Gastrocnemius medialis (tissue), 4 donors: Measurements from ENCODE around the gene NKD2. TPM values are rescaled to one million over a fixed set of nuclear protein-coding genes. Genes with fewer than 3 reads are reported as not detected.

Experiments
- ATAC-seq, 2 donors: fragments of 150-250 bp; one replicate each; pipeline ENCODE4 v1.9.1; 2016
- DNase-seq, 2 donors: peaks; one replicate each; pipeline ENCODE4 v3.0.0-alpha.2; 2019
- H3K27ac ChIP-seq, 4 donors: fragments of 200-600 bp; sonication (generic); 1 replicate in 1 of 4; 2 replicates in 3 of 4; pipeline ENCODE4 v1.5.1; 2016 to 2018; ENCODE audit warnings: mild to moderate bottlenecking in 2 of 4, moderate library complexity in 1 of 4
- H3K27me3 ChIP-seq, 3 donors: fragments of 200-600 bp; sonication (generic) in 2 of 3; 1 replicate in 1 of 3; 2 replicates in 2 of 3; pipeline versions ENCODE4 v1.5.1 to v1.6.0; 2016 to 2019; ENCODE audit warnings: mild to moderate bottlenecking in 1 of 3, moderate library complexity in 1 of 3
- H3K36me3 ChIP-seq, 2 donors: fragments of 200-600 bp; sonication (generic) in 1 of 2; one replicate each; pipeline ENCODE4 v1.5.1; 2017 to 2018
- H3K4me1 ChIP-seq, 2 donors: fragments of 200-600 bp; sonication (generic) in 1 of 2; one replicate each; pipeline ENCODE4 v1.5.1; 2016 to 2017; ENCODE audit warnings: mild to moderate bottlenecking in 2 of 2
- H3K4me3 ChIP-seq, 4 donors: fragments of 200-600 bp; sonication (generic) in 3 of 4; 1 replicate in 1 of 4; 2 replicates in 3 of 4; pipeline ENCODE4 v1.5.1; 2016 to 2019; ENCODE audit warnings: mild to moderate bottlenecking in 2 of 4
- H3K9me3 ChIP-seq, 3 donors: fragments of 200-600 bp; sonication (generic) in 2 of 3; 1 replicate in 1 of 3; 2 replicates in 2 of 3; pipeline ENCODE4 v1.5.1; 2016 to 2019
- CTCF ChIP-seq, 5 experiments: fragments of 450-650 bp in 3 of 5; fragments of 200-600 bp in 2 of 5; sonication (generic) in 2 of 5; IDR thresholded peaks in 4 of 5; conservative IDR thresholded peaks in 1 of 5; 1 replicate in 4 of 5; 2 replicates in 1 of 5; pipeline ENCODE4 v1.5.1; 2016 to 2019; ENCODE audit warnings: antibody characterized with exemption in 5 of 5, mild to moderate bottlenecking in 3 of 5, moderate library complexity in 3 of 5
- POLR2A ChIP-seq, 2 donors: fragments of 450-650 bp; IDR thresholded peaks; one replicate each; pipeline ENCODE4 v1.6.1; 2017; ENCODE audit warnings: antibody characterized with exemption in 2 of 2, mild to moderate bottlenecking in 2 of 2, moderate library complexity in 2 of 2
- in situ Hi-C, 4 donors: fragments of 200-750 bp; cut with MboI; loops; one replicate each; pipeline versions ENCODE4 v1.15.0 to v1.8.0; 2017; ENCODE audit warnings: low sequenced_read_pairs in 4 of 4
- intact Hi-C: fragments of 100-400 bp; cut with DNase I; formaldehyde crosslinking; loops from one replicate; pipeline ENCODE4 v1.15.1; 2023; ENCODE audit warnings: low total_unique reads
- total RNA-seq, 4 donors: library from RNA; depleted of rRNA; stranded (reverse); fragments of >200 nt; gene quantifications; one replicate each; pipeline versions ENCODE4 v1.1.0 to v1.2.3, GENCODE V29; 2016

NKD2 gene
- total RNA-seq, 4 donors from 2014 or later = not detected

- ATAC-seq = no peak
Observed at GRCh38 chr5:1013238-1013947, 4.8 kb downstream of the NKD2 start.

GRCh38 chr5:1013948-1014301 is 5.3 kb downstream of the NKD2 start:
- ATAC-seq (no peak), DNase-seq (no peak)
- intact Hi-C loops (no loop called here), in situ Hi-C loops (loop anchor here in 1 of 4 donors (25.0 kb wide), 1 partner anchor 123 kb away; no protein-coding TSS in a partner anchor)
- H3K27me3 ChIP-seq = peaks cover 8 to 19% (median 14%) of the 10 kb centered on the region in 3 donors
- no peak for TF ChIP-seq POLR2A (IDR thresholded peaks at IDR 0.05)
- no peak for TF ChIP-seq CTCF (IDR thresholded peaks at IDR 0.05 in 4 of 5, conservative IDR thresholded peaks at IDR 0.05 in 1 of 5)
- H3K4me3 ChIP-seq = no peak overlapping the region
- H3K36me3 ChIP-seq = no peaks in the 10 kb centered on the region
- H3K9me3 ChIP-seq = no peaks in the 10 kb centered on the region
- no peak overlapping the region for H3K27ac ChIP-seq
- H3K4me1 ChIP-seq = peaks cover 0 to 6% of the 10 kb centered on the region in 2 donors

More at GRCh38 chr5:1013238-1013947, 4.8 kb downstream of the NKD2 start:
- intact Hi-C loops = no loop called here
- TF ChIP-seq POLR2A (IDR thresholded peaks at IDR 0.05) = no peak
- TF ChIP-seq CTCF (IDR thresholded peaks at IDR 0.05 in 4 of 5, conservative IDR thresholded peaks at IDR 0.05 in 1 of 5) = no peak
- Histone ChIP-seq H3K27ac (no peak overlapping the region), H3K27me3 (peaks cover 8 to 19% (median 14%) of the 10 kb centered on the region in 3 donors), H3K4me3 (no peak overlapping the region), H3K4me1 (peaks cover 0 to 6% of the 10 kb centered on the region in 2 donors), H3K9me3 (no peaks in the 10 kb centered on the region), H3K36me3 (no peaks in the 10 kb centered on the region)
- DNase-seq = no peak
- in situ Hi-C loops = loop anchor here in 1 of 4 donors (25.0 kb wide), 1 partner anchor 124 kb away; no protein-coding TSS in a partner anchor

GRCh38 chr5:1014346-1014745 is 5.7 kb downstream of the NKD2 start:
- Histone ChIP-seq H3K9me3 (no peaks in the 10 kb centered on the region), H3K27me3 (peaks cover 8 to 16% (median 14%) of the 10 kb centered on the region in 3 donors), H3K36me3 (no peaks in the 10 kb centered on the region), H3K27ac (no peak overlapping the region), H3K4me1 (peaks cover 0 to 6% of the 10 kb centered on the region in 2 donors), H3K4me3 (no peak overlapping the region)
- intact Hi-C loops = no loop called here
- in situ Hi-C loops = loop anchor here in 1 of 4 donors (25.0 kb wide), 1 partner anchor 123 kb away; no protein-coding TSS in a partner anchor
- DNase-seq (no peak), ATAC-seq (no peak)
- no peak for TF ChIP-seq POLR2A (IDR thresholded peaks at IDR 0.05)
- no peak for TF ChIP-seq CTCF (IDR thresholded peaks at IDR 0.05 in 4 of 5, conservative IDR thresholded peaks at IDR 0.05 in 1 of 5)

- no peaks in the 10 kb centered on the region for H3K36me3 ChIP-seq
- no peak overlapping the region for H3K27ac ChIP-seq
- no peak for ATAC-seq
- H3K4me1 ChIP-seq = peaks cover 0 to 1% of the 10 kb centered on the region in 2 donors
- in situ Hi-C loops (loop anchor here in 1 of 4 donors (25.0 kb wide), 1 partner anchor 122 kb away; no protein-coding TSS in a partner anchor), intact Hi-C loops (no loop called here)
- H3K27me3 ChIP-seq = peaks cover 4 to 12% (median 11%) of the 10 kb centered on the region in 3 donors
- TF ChIP-seq POLR2A (IDR thresholded peaks at IDR 0.05) = no peak
- TF ChIP-seq CTCF (IDR thresholded peaks at IDR 0.05 in 4 of 5, conservative IDR thresholded peaks at IDR 0.05 in 1 of 5) = no peak
- DNase-seq = no peak
- H3K9me3 ChIP-seq = no peaks in the 10 kb centered on the region
- no peak overlapping the region for H3K4me3 ChIP-seq
Observed at GRCh38 chr5:1014781-1015221, 6.2 kb downstream of the NKD2 start.
